ENCODE measurements around the gene GIMAP1.

The GIMAP1 gene

GRCh38 chr7:150722431-150722931 lies 6.1 kb downstream of the GIMAP1 start:
- DNase-seq (ENCODE audit: low read depth): no peak

GRCh38 chr7:150723467-150723866 lies 7.1 kb downstream of the GIMAP1 start:
- DNase-seq (ENCODE audit: low read depth): no peak

GRCh38 chr7:150727381-150727780 lies 11.0 kb downstream of the GIMAP1 start:
- DNase-seq (ENCODE audit: low read depth): no peak

GRCh38 chr7:150728011-150728410 lies 11.6 kb downstream of the GIMAP1 start:
- DNase-seq (ENCODE audit: low read depth): no peak

- no peak for DNase-seq (ENCODE audit: low read depth)
Measured at GRCh38 chr7:150728609-150729008, 12.2 kb downstream of the GIMAP1 start.

GRCh38 chr7:150731916-150732315 lies 15.5 kb downstream of the GIMAP1 start:
- DNase-seq (ENCODE audit: low read depth): no peak

GRCh38 chr7:150732786-150733481 lies 16.5 kb downstream of the GIMAP1 start:
- DNase-seq (ENCODE audit: low read depth): no peak

- DNase-seq (ENCODE audit: low read depth): no peak
Measured at GRCh38 chr7:150733482-150734095, 17.2 kb downstream of the GIMAP1 start.

- no peak for DNase-seq (ENCODE audit: low read depth)
Measured at GRCh38 chr7:150734254-150734653, 17.8 kb downstream of the GIMAP1 start.

GRCh38 chr7:150735596-150736358 lies 19.4 kb downstream of the GIMAP1 start:
- no peak for DNase-seq (ENCODE audit: low read depth)

- no peak for DNase-seq (ENCODE audit: low read depth)
Measured at GRCh38 chr7:150736864-150737263, 20.5 kb downstream of the GIMAP1 start.

- no peak for DNase-seq (ENCODE audit: low read depth)
Measured at GRCh38 chr7:150737265-150738055, 21.0 kb downstream of the GIMAP1 start, which contains the start of gene GIMAP5. Gene GIMAP5 (plus strand): TSS chr7:150737418. CDS start chr7:150740885, 3,467 bp downstream.

- no peak for DNase-seq (ENCODE audit: low read depth)
Measured at GRCh38 chr7:150738092-150738491, 21.7 kb downstream of the GIMAP1 start.

GRCh38 chr7:150738591-150739001 lies 22.2 kb downstream of the GIMAP1 start:
- no peak for DNase-seq (ENCODE audit: low read depth)

GRCh38 chr7:150739033-150739432 lies 22.6 kb downstream of the GIMAP1 start:
- no peak for DNase-seq (ENCODE audit: low read depth)

GRCh38 chr7:150740053-150740452 lies 23.6 kb downstream of the GIMAP1 start:
- DNase-seq (ENCODE audit: low read depth): no peak

GRCh38 chr7:150742286-150742968 lies 26.0 kb downstream of the GIMAP1 start:
- no peak for DNase-seq (ENCODE audit: low read depth)

- DNase-seq (ENCODE audit: low read depth): no peak
Measured at GRCh38 chr7:150744041-150744656, 27.7 kb downstream of the GIMAP1 start.

- DNase-seq (ENCODE audit: low read depth): no peak
Measured at GRCh38 chr7:150745086-150745485, 28.7 kb downstream of the GIMAP1 start.

- DNase-seq (ENCODE audit: low read depth): no peak
Measured at GRCh38 chr7:150745876-150746275, 29.5 kb downstream of the GIMAP1 start.

GRCh38 chr7:150746921-150747320 lies 30.5 kb downstream of the GIMAP1 start:
- DNase-seq (ENCODE audit: low read depth): no peak
